GM18873 (cell line): ENCODE results near the gene PIGR.
"Not testable (repeated sequence)": the region's sequence is repeated elsewhere in the genome, so short reads cannot be mapped to it uniquely, and the experiment has no call there.

Source experiments
- ATAC-seq: cut with Tn5 transposase; IDR thresholded peaks from one replicate; pipeline ENCODE4 v1.9.1; 2021; ENCODE audit warnings: mild to moderate bottlenecking, moderate library complexity, moderate number of reproducible peaks; ENCODE audit not compliant: unreplicated experiment, low FRiP score

The PIGR gene

GRCh38 chr1:206939131-206939530 lies 7.1 kb downstream of the PIGR start:
- no peak for ATAC-seq

DNA sequence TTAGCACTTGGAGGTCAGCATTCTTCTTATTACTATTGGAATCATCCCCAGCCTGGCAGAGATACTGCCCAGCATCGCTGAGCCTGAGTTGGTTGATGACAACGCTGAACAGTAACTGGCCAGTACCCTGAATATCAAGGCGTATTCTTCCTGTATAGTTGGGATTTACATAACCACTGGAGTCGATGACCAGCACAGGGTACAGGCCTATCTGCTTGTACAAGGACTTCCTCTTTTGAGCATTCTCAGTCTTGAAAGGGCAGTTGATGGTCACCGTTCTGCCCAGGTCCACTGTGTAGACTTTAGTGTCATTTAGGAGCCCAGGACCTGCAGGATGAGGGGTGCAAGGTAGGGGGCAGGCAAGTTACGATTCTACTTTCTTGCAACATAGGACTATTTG lies 8.8 kb downstream of the PIGR start:
- no peak for ATAC-seq

- ATAC-seq = no peak
Observed at GRCh38 chr1:206935491-206936067, 10.7 kb downstream of the PIGR start.

DNA sequence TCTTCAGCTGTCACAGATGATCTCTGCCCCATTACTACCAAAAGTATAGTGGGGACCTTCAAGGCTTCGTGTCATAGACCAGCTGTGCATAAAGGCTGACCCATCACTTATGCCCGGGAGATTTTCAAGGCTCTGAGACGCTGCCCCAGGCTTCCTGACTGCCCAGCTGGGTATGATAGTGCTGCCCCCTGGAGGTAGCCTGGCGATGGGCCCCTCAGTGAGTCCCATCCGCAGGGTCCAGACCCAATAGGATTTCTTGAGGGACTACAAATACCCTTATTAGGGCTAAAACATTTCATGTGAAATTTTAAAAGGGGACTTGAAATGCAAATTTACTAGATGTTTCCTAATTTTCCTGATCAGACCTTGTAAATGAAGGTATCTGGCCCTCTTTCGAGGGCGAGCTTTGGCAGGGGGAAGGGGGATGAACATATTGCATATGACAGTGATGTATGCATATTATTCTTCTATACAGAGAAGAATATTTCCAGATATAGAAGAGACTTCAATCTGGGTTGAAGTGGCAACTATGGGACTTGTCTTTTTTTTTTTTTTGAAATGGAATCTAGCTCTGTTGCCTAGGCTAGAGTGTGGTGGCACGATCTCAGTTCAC lies 12.8 kb downstream of the PIGR start:
- no peak for ATAC-seq

DNA sequence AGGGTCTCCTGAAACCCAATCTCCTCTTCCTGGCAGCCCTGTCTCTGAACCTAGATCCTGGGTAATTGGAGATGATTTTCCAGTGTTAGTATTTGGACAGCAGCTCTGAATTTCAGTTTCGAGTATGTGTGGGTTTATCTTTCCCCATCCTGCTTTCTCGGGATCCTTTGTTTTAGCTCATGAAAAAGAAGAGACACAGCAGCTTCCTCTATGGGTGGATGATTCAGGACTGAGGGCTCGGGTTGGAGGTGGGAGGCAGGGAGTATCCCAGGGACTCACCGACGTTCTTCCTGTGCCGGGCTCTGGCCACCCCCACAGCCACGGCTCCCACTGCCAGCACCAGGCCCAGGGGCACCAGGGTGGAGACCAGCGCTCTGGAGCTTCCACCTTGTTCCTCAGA lies 14.1 kb downstream of the PIGR start:
- no peak for ATAC-seq

- no peak for ATAC-seq
Observed at GRCh38 chr1:206931709-206932108, 14.6 kb downstream of the PIGR start.

GRCh38 chr1:206930210-206930798 lies 16.0 kb downstream of the PIGR start:
- ATAC-seq = peak; percentile 79

DNA sequence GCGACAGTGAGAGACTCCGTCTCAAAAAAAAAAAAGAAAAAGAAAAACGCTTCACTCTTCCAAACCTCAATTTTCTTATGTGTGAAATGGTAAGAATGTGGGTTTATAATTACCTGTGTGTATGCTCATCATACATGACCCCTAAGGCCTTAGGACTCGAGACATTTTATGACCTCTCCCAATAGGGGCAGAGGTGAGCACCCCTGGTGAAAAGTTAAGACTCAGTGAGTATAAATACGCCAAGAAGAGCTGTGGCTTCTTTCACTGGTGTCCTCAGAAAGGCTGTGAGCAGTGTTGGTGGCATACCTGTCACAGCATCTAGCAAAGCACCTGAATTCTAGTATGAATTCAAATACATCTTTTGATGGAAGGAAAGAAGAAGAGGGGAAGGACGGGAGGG lies 16.7 kb downstream of the PIGR start:
- no peak for ATAC-seq

GRCh38 chr1:206926286-206926685 lies 20.0 kb downstream of the PIGR start:
- ATAC-seq = no peak

DNA sequence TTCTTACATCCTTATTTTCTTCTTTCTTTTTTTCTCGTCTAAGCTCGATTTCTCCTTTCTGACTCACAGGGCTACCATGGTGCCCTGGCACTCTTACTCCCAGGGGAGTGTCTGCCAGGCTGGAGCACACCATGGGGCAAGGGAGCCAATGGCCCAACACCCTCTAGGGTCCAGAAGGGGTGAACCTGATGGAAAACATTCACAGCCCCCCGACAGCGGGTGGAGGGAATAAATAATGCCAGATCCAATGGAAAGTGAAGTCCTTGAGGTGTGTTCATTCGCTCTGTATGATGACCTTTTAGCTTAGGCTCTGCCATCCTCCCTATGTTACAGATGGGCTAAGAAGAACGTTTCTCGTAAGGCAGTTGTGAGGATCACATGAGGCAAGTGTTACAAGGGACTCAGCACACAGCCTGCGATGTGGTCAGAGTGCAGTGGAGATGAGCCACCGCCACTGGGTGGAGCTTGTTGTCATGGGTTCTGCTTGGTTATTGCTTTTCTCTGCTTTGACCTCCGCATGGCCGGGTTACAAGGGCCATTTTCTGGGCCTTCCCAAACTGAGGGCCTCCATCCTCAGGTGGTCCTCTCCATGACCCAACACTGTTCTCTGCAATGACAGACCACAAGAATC lies 21.0 kb downstream of the PIGR start:
- ATAC-seq = peak; percentile 37

GRCh38 chr1:206924592-206925105 lies 21.6 kb downstream of the PIGR start:
- ATAC-seq = peak; percentile 2

GRCh38 chr1:206923961-206924557 lies 22.2 kb downstream of the PIGR start:
- not testable (repeated sequence) for ATAC-seq

DNA sequence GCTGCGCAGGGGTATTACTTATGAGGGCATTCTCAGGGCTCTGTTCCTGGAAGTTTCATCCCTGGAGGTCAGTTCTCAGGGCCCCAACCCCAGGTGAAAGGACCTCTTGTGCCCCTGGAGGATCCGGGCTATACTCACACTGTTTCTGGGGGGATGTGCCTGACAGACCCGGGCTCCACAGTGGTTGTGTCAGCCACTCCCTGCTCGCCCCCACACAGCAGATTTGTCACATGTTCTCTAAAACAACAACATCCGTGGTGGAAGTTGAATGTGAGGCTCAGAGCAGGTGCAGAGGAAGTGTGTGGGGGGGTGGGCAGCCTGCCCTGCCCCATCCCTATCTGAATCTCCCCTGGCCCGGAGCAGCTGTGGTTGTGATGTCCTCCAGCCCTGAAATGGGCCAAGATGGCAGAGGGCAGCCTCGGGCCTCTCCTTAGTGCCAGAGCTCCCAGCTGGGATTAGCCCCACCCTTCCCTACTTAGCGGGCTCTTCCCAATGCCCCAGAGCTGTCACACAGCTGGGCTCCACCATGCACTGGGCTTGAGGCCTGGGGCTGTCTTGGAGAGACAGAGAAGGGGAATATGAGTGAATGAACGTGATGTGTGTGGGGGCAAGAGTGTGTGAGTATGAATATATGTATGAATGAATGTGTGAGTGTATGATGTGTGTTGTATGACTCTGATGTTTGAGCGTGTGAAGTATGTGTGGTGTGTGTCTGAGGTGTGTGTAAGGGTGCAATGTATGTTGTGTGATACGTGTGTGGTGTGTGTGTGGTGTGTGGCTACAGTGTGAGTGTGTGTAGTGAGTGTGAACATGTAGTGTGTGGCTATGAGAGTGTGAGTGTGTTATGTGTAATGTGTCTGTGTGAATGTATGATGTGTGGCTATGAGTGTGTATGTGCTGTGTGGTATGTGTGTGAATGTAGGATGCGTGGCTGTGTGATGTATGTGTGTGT lies 23.0 kb downstream of the PIGR start:
- peak; percentile 54 for ATAC-seq

- no peak for ATAC-seq
Observed at GRCh38 chr1:206922524-206922923, 23.7 kb downstream of the PIGR start.

DNA sequence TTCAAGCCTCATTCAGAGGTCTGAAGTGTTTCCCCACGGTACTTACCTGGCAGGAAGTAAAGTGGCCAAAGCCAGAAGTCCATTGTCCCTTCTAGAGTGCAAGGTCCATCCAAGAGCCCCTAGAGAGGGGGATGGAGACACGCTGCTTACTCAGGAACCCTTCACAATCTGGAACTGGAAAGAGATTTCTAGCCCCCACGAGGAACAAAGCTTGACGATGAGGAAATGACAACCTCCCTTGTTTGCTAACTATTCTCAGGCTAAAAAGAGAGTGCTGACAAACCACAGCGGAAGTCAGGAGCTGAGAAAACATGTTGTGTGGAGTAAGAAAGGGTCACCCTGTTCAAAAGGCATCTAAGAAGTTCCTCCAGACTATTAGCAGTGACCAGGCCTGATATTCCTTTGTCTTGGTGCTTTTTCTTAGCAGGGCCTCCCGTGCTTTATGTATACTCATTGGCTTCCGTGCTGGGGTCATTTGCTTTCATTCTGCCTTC lies 24.4 kb downstream of the PIGR start, which contains the start of gene FCMR:
FCMR (minus strand) TSS at position 170 of the 494 bp plus-strand sequence; CDS start at position 83, 87 bp downstream.
- no peak for ATAC-seq

DNA sequence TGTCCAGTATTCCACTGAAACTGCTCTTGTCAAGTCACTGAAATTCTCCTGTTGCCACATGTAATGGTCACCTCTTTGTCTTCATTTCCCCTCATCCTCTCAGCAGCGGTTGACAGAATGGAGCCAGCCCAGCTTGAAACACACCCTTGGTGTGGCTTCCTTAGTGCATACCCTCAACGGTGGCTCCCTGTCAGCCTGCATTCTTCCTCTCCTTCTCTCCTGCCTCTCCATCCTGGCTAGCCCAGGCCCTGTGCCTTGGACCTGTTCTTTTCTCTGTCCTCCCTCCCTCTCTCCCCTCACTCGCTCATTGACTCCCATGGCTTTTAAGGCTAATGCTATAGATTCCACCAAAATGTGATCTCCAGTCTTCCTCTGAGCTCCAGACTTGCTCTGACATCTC lies 28.2 kb downstream of the PIGR start:
- no peak for ATAC-seq

DNA sequence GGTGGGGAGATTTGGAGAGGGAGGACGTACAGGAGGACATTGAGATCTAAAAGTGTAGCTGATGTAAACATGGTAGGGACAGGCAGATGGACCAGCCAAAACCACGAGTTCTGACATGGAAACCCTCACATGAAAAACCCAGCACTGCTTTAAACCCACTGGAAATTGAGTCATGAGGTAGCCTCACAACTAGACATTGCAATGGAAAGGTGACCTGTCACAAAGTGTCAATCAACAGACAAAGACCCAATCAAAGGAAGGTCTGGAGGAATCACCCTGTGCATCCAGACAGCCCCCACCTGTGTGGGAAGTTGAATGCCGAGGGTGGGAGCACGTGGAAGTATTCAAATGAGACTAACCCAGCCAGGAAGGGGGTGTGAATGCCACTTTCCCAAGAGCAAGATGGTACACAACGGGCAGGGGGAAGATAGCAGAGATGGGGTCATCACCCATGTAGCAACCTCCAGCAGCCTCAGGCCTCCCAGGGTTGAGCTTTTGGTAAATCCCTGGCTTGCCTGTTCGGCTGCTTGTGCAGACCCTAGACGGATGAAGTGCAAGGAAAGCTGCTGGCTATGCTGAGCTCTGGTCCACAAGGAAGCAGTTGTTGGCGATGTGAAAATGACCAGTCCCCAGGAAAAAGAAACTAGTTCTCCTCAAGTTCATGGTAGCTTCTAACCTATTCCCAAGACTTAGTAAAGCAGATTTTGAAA lies 30.1 kb downstream of the PIGR start:
- ATAC-seq = no peak

GRCh38 chr1:206915030-206915735 lies 31.1 kb downstream of the PIGR start:
- no peak for ATAC-seq
